Left forelimb (tissue), 1 donor: ENCODE measurements around the gene ATP2B2.

Experiments
- DNase-seq: peaks from one replicate; pipeline ENCODE4 v3.0.0-alpha.2; 2018; ENCODE audit warnings: low spot score

ATP2B2 gene

DNA sequence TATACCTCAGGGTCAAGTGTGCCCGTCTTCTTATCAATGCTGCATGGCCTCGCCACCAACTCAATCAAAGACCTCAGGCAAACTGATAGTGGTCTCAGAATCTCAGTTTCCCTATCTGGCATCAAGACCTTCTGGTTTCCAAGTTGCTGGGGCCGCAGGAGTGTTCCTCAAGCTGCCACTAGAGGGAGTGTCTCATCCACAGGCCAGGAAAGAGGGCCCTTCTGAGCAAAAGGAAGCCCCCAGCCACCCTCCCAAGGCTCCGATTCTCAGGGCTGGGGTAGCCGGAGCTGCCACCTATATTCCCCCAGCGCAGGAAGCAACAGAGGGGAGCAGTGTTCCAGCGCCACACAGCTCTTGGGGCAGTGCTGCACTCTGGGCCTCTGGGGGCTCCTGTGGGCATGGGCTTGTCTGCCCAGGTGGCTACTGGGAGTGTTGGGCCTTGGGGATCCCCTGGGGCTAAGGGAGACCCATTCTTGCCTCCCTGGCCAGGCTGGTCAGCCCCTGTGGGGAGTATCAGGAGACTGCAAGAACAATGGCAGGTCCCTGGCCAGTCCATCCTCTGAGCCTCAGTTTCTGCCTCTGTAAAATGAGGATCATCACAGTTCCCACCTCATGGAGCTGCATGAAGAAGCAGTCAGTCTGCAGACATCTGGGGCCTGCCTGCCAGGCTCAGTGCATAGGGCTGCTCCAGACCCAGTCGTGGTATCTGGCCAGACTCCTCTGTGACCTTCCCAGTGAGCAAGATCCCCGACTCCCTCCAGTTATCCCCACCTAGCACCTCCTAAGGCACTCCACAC lies 161.0 kb downstream of the ATP2B2 start:
- DNase-seq: no peak

DNA sequence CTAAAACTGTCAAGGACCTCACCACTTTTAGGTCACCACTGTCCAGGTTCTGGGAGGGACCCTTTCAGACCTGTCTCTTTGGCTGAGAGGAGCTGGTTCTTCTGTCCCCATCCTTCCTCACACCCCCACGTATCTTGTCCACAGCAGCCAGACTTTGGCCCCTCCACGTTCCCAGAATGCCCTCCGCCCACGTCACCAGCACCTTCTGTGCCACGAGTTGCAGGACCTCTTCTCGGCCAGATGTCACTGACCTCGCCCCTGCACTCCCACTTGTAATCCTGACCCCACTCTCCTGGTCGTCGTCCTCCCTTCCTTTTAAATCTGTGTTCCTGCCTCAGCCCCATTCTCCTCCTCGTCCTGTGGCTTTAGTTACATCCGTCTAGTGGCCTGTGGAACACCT lies 161.9 kb downstream of the ATP2B2 start:
- no peak for DNase-seq

DNA sequence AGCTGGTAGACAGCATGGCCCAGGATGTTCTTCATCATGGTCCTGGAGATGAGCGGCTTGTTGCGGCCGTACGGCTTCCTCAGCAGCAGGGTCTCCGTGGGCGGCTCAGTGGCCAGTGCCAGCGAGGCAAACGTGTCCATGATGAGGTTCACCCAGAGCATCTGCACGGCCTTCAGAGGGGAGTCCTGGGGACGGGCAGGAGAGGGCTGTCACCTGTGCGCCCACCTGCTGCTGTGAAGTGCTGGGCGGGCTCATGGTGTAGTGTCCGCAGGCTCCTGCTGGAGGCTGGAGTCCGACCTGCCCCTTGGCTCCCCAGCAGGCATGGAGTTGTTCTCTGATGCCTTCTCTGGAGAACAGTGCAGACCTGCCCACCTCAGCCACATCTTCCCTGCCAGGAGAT lies 162.6 kb downstream of the ATP2B2 start:
- DNase-seq: no peak

DNA sequence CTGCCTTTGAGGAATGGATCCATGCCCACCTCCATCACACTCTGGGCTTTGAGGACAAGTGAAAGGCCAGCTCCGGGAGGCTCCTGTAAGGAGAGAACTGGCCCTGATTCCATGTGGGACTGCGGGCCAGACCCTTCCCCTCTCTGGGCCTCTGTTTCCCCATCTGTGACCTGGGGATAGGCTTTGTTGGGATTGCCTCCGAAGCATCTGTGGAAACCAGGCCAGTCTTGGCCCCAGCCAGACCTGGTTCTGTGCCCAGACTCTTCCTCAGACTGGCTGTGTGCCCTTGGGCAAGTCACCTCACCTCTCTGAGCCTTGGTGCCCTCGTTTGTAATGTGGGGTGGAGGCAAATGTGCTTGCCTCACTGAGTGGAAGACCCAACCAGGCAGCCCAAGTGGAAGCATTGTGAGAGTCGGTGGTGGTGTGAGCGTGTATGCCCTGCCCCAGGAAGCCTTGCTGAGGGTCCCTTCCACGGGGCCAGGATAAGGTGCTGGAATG lies 163.4 kb downstream of the ATP2B2 start:
- DNase-seq: no peak

DNA sequence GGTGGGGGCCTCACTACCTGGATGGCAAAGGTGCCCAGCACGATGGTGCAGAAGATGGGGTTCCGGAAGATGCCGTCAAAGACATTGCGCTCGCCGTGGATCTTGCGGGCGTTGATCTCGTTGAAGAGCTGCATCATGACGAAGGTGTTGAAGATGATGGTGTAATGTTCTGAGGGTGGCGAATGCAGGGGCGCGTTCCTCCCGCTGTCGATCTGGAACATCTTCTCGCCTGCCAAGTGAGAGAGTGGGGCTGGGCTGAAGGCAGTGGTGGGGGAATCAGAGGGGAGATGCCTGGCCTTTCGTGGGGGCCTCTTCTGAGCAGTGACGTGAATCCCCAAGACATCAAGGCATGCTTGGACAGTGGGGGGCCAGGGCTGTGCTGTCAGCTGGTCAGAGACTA lies 164.9 kb downstream of the ATP2B2 start:
- no peak for DNase-seq

DNA sequence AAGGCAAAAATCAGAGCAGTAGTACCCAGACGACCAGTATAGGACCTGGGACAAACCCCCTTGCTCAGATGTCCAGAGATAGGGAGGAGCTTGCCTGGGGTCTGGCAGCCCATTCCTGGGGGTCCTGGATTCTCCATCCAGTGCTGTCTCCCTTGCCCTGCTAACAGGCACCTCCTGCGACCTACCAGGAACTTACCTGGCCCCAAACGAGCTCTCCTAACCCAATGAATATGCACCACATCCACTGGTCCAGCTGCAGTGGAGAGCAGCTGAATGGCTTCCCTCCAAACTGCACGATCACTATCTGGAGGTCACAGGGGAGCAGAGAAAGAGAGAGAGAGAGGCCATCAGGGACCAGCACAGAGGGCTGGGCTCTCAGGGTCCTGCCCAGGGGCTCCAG lies 165.3 kb downstream of the ATP2B2 start:
- DNase-seq: no peak

DNA sequence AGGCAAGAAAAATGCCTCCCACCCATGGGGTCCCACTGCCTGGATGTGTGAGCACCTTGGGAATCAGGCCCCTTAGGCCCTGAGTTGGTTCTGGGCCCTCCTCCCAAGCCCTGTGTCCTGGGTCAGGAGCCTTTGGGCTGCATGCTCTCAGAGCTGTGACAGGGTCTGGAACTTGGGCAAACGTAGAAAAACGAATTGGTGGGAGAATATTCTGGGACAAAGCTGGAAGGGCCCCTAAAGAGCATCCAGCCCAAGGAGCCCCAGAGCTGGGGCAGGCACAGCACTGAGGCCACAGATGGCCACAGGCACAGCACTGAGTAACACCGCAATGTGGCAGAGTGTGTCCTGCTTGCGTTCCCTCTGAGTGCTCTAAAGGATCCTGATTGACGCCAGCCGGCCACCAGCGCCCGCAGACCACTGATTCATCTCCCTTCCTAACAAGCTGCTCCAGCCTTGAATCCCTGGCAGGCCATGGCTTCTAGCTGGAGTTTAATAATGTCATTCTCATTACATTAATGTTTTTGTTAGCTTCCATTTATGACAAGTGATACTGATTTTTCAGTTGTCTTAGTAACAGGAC lies 165.9 kb downstream of the ATP2B2 start:
- no peak for DNase-seq

DNA sequence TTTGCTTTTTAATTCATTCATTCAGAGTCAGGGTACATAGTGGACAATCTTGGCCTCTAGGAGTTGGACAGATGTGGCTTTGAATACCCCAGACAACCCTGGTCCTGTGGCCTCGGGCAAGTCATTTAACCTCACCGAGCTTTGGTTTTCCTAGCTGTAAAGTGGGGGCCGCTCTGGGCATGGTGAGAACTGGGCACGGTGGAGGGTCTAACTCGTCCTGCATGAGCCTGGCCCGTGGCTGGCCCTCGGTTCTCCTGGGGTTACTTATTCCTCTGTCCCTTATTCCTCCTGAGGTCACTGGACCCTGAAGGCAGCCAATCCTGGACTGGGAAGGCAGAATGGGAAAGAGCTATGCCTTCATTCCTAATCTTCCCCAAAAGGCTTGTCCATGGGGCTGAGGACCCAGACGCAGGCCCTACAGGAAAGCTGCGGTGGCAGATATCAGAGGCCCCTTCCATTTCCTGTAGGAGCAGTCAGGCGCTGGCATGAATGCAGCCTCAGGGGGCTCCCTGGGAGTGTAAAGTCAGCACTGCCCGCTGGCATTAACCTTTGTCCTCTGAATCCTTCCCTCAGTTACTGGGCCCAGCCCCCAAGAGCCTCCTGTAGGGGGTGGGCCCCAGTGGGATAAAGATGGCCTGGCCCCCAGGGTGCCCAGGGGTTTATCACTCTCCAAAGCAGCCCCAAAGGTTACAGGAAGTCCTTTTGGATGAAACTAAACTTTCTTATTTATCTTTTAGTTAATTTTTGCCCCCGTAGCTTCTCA lies 166.6 kb downstream of the ATP2B2 start:
- DNase-seq: no peak

DNA sequence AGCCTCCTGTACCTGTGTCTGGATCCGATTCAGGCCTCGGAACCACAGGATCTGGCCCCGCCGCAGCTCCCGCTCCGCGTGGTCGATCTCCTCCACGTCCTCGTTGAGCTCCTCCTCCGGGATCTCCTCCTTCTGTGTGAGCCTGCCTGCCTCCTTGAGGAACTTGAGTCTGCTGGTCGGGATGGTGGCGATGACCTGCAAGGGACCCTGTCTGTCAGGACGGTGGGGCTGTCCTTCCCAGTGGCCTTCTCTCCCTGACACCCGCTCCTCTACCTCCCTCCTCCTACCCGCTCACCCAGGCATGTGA lies 167.3 kb downstream of the ATP2B2 start:
- DNase-seq: no peak

DNA sequence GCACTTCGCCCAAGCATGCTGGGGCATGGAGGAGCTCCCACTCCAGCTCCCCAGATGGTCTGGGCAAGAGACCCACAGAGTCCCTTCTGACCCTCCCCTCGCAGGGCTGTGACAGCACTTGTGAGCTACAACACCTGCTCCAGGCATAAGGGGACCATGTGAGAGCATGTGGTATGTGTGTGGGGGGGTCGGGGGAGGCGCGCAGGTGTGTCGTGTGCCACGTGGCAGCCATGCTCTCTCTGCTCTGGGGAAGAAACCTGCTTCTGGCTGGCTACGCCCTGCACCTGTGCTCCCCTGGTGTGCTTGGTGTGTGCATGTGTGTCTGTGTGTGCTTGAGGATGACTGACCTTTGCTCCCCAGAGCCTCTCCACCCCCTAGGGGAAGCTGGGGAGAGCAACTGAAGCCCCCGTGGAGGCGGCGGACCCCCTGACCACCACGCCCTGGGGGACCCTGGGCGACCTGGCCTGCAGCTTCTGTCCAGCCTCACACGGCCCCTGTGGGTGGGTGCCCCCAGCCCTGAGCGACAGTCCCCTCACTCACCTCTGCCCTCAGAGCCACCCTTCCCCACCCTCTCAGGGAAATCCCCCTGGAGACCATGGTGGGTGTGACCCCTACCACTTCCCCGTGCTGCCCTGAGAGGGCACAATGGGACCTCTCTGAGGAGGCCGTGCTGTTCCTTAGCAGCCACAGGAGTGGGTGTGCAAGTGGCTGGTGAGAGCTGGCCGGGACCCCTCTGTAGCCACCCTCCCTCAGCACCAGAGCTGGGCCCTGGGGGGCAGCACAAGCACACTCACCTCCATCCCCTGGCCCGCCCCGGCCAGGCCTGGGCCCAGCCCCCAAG lies 167.8 kb downstream of the ATP2B2 start:
- DNase-seq: no peak

DNA sequence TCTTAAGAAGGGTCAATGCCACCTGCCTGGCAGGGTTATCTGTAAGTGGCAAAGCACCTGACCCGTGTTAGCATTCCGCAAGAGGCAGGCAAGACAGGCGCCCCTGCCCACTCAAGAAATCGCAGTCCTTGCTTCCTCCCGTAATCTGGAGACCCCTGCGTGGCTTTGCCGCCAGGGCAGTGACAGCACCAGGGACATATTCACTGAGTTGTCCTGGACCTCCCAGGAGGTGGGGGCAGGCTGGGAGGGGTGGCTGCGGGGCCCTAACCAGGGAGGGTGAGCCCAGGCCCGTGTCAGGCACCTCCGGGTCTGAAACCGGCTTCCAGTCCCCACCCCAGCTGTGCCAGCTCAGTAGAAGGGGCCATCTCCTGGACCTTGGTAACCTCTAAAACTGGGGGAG lies 168.6 kb downstream of the ATP2B2 start:
- no peak for DNase-seq

DNA sequence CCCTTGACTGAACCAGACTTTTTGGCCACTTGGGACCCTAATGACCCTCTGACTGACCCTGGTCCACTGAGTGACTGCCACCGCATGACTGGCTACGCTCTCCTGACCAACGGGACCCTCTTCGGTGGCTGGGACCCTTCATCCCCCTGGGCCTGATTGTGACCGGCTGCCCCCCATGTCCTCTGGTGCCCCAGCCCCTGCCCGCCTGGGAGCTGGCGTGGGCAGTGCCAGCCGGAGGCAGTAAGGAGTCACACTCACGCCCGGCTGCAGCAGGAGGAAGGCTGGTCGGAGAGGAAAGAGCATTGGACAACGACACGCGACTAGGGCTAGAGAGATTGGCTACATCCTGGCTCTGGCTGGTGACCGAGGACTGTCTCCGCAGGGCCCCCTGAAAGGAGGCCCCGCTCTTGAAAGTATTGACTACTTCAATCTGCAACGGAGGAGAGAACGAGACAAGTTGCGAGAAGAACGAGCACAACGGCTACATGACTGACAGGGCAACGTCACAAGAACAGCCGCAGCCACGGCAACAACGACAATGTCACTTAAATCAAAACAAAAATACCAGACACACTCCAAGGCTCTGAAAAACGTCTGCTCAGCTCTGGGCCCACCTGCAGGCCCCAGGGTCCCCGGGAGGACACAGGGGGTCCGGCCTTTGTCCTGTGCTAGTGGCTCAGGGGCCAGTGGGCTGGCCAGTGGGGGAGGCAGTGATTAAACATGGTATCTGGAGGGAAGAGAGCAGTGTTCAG lies 169.3 kb downstream of the ATP2B2 start:
- no peak for DNase-seq

DNA sequence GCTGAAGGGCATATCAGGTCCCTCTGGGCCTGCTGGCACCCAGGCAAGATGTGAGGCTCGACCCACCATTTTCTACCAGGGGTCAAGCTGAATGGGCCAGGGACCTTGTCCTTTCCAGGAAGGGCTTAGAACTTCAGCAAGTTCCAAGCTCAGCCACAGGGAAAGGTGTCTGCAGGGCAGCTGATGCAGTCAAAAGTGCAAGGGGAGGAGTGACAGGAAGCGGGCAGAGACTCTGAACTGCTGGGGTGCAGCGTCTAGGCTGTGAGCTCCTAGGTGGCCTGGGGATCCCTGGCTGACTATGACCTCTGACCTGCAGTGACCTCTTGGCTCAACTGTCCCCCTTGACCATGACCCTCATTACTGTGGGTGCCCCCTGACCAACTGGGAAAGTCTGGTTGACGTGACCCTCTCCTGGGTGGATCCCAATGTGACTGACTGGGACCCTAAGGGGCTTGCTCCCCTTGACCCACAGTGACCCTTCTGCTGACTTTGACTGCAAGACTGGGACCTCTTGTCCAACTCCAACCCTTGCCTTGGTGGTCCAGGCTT lies 170.1 kb downstream of the ATP2B2 start:
- DNase-seq: no peak

DNA sequence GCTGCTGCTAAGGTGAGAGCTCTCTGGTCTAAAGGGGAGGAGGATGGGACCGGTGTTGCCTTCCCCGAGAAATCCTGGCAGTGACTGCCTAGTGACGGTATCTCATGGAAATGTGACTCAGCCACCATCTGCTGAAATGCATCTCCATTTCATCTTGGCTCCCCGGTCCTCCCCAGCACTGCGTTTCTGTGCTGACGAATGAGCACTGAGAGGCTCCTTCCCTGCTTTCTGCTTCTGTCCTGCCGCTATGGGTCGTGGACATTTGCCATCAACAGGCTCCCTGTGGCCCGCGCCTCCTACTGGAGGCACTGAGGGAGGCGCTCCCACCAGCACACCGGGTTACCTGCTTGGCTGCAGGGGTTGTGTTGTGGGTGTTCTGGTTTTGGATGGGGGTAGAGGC lies 170.9 kb downstream of the ATP2B2 start:
- no peak for DNase-seq

DNA sequence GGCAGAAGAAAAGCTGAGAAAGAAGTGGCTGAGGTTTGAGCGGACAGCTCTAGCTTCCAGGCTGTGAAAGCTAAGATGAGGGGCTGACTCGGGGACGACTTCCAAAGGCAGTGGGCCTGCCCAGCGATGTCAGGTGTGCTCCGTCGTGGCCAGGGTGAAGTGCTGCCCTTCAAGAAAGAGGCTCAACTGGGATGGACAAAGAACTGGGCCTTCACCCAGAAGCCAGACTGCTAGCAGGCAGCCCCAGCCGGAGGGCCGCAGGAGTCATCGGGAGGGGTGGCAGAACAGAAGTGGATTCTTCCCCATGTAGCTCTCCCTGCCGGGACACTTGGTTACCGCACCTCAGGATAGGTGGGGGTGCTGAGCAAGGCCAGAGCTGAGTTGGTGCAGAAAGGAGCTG lies 171.3 kb downstream of the ATP2B2 start:
- no peak for DNase-seq

DNA sequence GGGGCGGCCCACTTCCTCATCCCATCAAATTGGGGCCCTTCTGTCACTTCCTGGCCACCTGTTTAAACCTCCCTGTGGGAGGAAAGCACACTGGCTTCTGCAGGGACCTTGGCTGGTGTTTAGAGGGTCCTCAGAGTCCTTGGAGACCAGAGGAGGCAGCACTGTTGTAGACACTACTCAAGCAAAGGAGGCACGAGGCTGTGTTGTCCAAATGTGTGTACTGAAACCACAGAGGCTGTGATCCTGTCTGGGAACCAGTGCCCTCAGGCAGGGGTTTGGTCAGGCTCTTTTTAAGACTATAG lies 172.1 kb downstream of the ATP2B2 start:
- DNase-seq: no peak

DNA sequence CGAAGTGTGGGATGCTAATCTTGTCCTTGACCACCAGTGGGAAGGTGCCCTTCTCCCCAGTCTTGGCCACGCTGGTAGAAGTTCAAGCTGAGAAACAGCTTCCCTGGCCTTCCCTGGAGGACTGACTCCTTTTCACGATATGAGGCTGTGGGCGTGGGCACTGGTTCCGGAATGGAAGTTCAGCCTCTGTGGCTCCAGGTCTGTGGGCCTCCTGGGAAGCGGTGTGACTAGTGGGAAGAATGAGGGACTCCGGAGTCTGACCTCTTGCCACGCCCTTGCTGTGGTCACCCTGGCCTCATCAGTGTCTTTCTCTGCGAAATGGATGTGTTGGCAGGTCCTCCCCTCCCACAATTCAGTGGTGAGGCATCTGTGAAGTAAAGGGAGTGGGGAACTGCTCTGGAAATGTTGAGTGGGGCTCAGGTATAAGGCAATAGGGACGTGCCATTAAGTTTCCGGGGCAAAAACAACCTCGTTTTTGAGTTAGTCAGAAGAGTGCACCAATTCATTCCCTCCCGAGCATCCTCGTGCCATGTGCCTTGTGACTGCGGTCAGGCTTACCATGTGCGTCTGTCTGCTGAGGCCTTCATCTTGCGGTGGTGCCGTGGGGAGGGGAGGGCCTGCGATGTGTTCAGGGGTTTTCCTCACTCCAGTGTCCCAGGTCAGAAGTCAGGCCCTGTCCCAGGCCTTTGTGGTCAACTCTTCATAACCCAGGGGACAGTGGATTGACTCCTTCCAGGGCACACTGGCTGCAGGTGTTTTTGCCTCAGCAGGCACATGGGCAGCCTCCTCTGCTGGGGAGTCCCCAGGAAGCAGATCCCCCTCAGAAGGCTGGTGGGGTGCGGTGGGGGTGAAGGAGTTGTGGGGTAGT lies 172.7 kb downstream of the ATP2B2 start:
- DNase-seq: no peak

DNA sequence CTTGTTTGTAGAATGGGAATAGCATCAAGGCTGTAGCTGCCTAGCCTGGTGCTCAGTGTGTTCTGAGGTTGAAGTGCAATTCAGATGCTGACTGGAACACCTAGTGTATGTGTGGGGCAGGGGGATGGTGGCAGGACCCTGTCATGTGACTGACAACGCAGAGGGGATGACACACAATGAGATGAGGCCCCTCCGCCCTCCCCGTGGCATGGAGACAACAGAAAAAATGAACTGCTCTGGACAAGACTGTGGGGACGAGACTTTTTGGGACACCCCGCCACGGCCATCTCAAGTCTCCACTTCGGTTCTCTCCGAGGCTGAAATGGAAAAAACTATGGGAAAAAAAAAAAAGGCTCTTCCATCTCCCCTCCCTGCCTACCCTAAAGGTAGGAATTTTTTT lies 174.1 kb downstream of the ATP2B2 start:
- DNase-seq: no peak

DNA sequence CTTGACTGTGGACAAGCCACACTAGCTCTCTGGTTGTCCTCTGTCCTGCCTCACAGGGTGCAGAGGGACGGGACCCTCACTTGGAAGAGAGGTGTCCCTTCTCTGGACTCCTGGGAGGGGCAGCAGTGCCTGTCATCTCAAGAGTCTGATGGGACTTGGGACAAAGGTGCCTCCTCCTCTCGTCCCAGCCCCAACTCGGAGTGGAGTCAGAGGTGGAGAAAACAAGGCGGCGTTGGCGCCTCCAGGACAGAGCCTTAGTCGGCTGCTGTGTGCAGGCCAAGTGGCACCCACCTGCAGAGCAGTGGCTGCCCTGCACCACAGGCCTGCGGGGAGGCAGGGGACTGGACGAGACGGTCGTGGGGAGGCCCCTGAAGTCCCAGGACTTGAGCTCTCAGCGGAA lies 175.1 kb downstream of the ATP2B2 start:
- DNase-seq: no peak

DNA sequence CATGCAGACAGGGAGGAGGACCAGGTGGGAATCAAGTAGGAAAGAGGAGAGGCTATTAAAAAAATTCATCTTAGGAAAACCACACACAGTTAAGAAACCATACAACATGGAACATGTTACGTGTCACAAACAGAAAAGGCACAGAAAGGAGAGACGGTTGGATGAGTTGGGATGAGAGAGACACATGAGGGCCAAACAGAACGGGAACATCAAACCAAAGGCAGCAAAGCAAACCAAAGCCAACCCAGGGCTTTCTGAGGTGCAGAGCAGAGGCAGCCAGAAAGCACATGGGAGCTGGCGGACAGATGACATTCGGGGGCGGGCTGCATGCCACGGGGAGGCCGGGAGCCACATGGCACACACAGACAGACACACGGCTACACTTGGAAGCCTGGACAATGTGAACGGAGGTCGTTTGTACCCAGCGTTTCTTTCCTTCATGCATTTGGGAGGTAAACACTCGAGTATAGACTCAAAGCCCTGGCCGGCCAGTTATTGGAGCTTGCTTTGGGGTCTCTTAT lies 175.8 kb downstream of the ATP2B2 start:
- no peak for DNase-seq
